HepG2 (cell line): ENCODE data around the gene FBXO39. TPM values are rescaled to one million over a fixed set of nuclear protein-coding genes. Genes with fewer than 3 reads are reported as not detected.

Experiments used
- ATF5 ChIP-seq: sonication (generic); formaldehyde crosslinking; IDR thresholded peaks from 2 replicates; pipeline ENCODE4 v1.4.0; 2020; ENCODE audit warnings: mild to moderate bottlenecking, low read depth, missing genetic modification reagents
- DR1 ChIP-seq: sonication (generic); formaldehyde crosslinking; IDR thresholded peaks from 2 replicates; pipeline ENCODE4 v1.8.0; 2021; ENCODE audit warnings: mild to moderate bottlenecking, missing genetic modification reagents, inconsistent platforms
- FOSL1 ChIP-seq: sonication (generic); formaldehyde crosslinking; IDR thresholded peaks from 2 replicates; pipeline ENCODE4 v1.9.0; 2021; ENCODE audit warnings: missing genetic modification reagents, borderline replicate concordance
- FOXA3 ChIP-seq: IDR thresholded peaks from 2 replicates; pipeline ENCODE4 v1.6.1; 2016; ENCODE audit warnings: missing genetic modification reagents, missing compliant biosample characterization
- FUBP1 ChIP-seq: sonication (generic); formaldehyde crosslinking; IDR thresholded peaks from 2 replicates; pipeline ENCODE4 v1.5.1; 2020; ENCODE audit warnings: missing genetic modification reagents, mild to moderate bottlenecking, borderline replicate concordance
- HDAC2 ChIP-seq: sonication (generic); formaldehyde crosslinking; IDR thresholded peaks from 2 replicates; pipeline ENCODE4 v1.4.0; 2020; ENCODE audit warnings: missing genetic modification reagents
- MYPOP ChIP-seq: sonication (generic); formaldehyde crosslinking; IDR thresholded peaks from 2 replicates; pipeline ENCODE4 v1.8.1; 2023; ENCODE audit warnings: mild to moderate bottlenecking, moderate library complexity, missing genetic modification reagents
- NKX3-1 ChIP-seq: sonication (generic); formaldehyde crosslinking; IDR thresholded peaks from 2 replicates; pipeline ENCODE4 v1.5.0; 2020; ENCODE audit warnings: missing genetic modification reagents
- PAX8 ChIP-seq: sonication (generic); formaldehyde crosslinking; IDR thresholded peaks from 2 replicates; pipeline ENCODE4 v1.8.0; 2022; ENCODE audit warnings: mild to moderate bottlenecking, missing genetic modification reagents, borderline replicate concordance
- POGZ ChIP-seq: sonication (generic); formaldehyde crosslinking; IDR thresholded peaks from 2 replicates; pipeline ENCODE4 v1.4.0; 2020; ENCODE audit warnings: mild to moderate bottlenecking, missing genetic modification reagents
- SAP130 ChIP-seq: IDR thresholded peaks from 2 replicates; pipeline ENCODE4 v1.6.1; 2016; ENCODE audit warnings: low read depth
- SKI ChIP-seq: fragments of 450-650 bp; IDR thresholded peaks from one replicate; pipeline ENCODE4 v1.6.1; 2018; ENCODE audit warnings: mild to moderate bottlenecking; ENCODE audit not compliant: partially characterized antibody
- SNRNP70 ChIP-seq: fragments of 200-400 bp; formaldehyde crosslinking; IDR thresholded peaks from 2 replicates; pipeline ENCODE4 v1.6.1; 2017; ENCODE audit warnings: mild to moderate bottlenecking, low read depth, low read length, moderate library complexity
- TRIM22 ChIP-seq: fragments of 450-650 bp; IDR thresholded peaks from 2 replicates; pipeline ENCODE4 v1.6.1; 2017
- ZNF101 ChIP-seq: sonication (generic); formaldehyde crosslinking; IDR thresholded peaks from 2 replicates; pipeline ENCODE4 v1.4.0; 2020; ENCODE audit warnings: mild to moderate bottlenecking, low read depth, missing genetic modification reagents, borderline replicate concordance
- ZNF20 ChIP-seq: sonication (generic); formaldehyde crosslinking; IDR thresholded peaks from 2 replicates; pipeline ENCODE4 v1.4.0; 2020; ENCODE audit warnings: mild to moderate bottlenecking, moderate library complexity, missing genetic modification reagents
- ZNF296 ChIP-seq: sonication (generic); formaldehyde crosslinking; conservative IDR thresholded peaks from 2 replicates; pipeline ENCODE4 v1.5.0; 2020; ENCODE audit warnings: mild to moderate bottlenecking, missing genetic modification reagents
- ZNF33B ChIP-seq: sonication (generic); formaldehyde crosslinking; IDR thresholded peaks from 2 replicates; pipeline ENCODE4 v1.5.1; 2020; ENCODE audit warnings: mild to moderate bottlenecking, missing genetic modification reagents
- ZNF460 ChIP-seq: sonication (generic); formaldehyde crosslinking; IDR thresholded peaks from 2 replicates; pipeline ENCODE4 v1.5.1; 2020; ENCODE audit warnings: missing genetic modification reagents, mild to moderate bottlenecking, borderline replicate concordance
- ZNF513 ChIP-seq: sonication (generic); formaldehyde crosslinking; conservative IDR thresholded peaks from 2 replicates; pipeline ENCODE4 v1.5.0; 2020; ENCODE audit warnings: missing genetic modification reagents
- ZNF660 ChIP-seq: sonication (generic); formaldehyde crosslinking; IDR thresholded peaks from 2 replicates; pipeline ENCODE4 v1.5.1; 2020; ENCODE audit warnings: mild to moderate bottlenecking, low read depth, missing genetic modification reagents, borderline replicate concordance
- ZNF800 ChIP-seq: sonication (generic); formaldehyde crosslinking; IDR thresholded peaks from 2 replicates; pipeline ENCODE4 v1.4.0; 2020; ENCODE audit warnings: missing genetic modification reagents
- polyA plus RNA-seq, 8 experiments: library from polyadenylated mRNA; depleted of rRNA in 3 of 8; stranded (reverse) in 7 of 8; unstranded in 1 of 8; fragments of >200 nt; fragmentation: Illumina TruSeq in 4 of 8; extraction: Trizol in 4 of 8; gene quantifications; 2 replicates each; pipeline versions ENCODE4 v1.2.1 to v1.2.3, GENCODE V29; 2011 to 2016; ENCODE audit warnings: low read depth in 4 of 8, missing spikeins in 1 of 8, mixed read lengths in 1 of 8; ENCODE audit not compliant: insufficient read depth in 1 of 8
- total RNA-seq, 5 experiments: library from RNA; depleted of rRNA; stranded (reverse); fragments of >200 nt; fragmentation: Illumina TruSeq; extraction: Trizol; gene quantifications; 2 replicates each; pipeline ENCODE4 v1.2.3, GENCODE V29; 2016; ENCODE audit warnings: low read depth in 1 of 5

Gene FBXO39
- total and polyA plus RNA-seq, 2 of the 13 experiments (the other 11 are each of a cell fraction or from before 2014, with no cell fraction given), result 0.09 TPM; not detected in 1

GRCh38 chr17:6797718-6798351, 21.8 kb downstream of the FBXO39 start (continued):
- TF ChIP-seq TRIM22, result no peak
- no peak for TF ChIP-seq ZNF660 (CRISPR knock-in tag)
- no peak for TF ChIP-seq FUBP1 (CRISPR knock-in tag)
- TF ChIP-seq ZNF101 (CRISPR knock-in tag), result no peak
- no peak for TF ChIP-seq MYPOP (CRISPR knock-in tag)
- TF ChIP-seq ZNF20 (CRISPR knock-in tag), result no peak
- TF ChIP-seq POGZ (CRISPR knock-in tag), result no peak
- TF ChIP-seq ZNF296 (CRISPR knock-in tag), result no peak
- TF ChIP-seq ZNF800 (CRISPR knock-in tag), result no peak
- 0 out of 2 replicates have a peak, but pooled peaks have one; percentile 30 for TF ChIP-seq HDAC2 (CRISPR knock-in tag)
- TF ChIP-seq NKX3-1 (CRISPR knock-in tag), result no peak
- TF ChIP-seq SKI, result no peak
- TF ChIP-seq PAX8 (CRISPR knock-in tag), result no peak
- no peak for TF ChIP-seq ZNF460 (CRISPR knock-in tag)
- TF ChIP-seq FOSL1 (CRISPR knock-in tag), result no peak
- no peak for TF ChIP-seq DR1 (CRISPR knock-in tag)
- TF ChIP-seq SAP130 (CRISPR knock-in tag), result 0 out of 2 replicates have a peak, but pooled peaks have one; percentile 18
- no peak for TF ChIP-seq ATF5 (CRISPR knock-in tag)
- no peak for TF ChIP-seq ZNF33B (CRISPR knock-in tag)
- peak; percentile 79 for TF ChIP-seq FOXA3 (CRISPR knock-in tag)
- TF ChIP-seq ZNF513, result no peak
- TF ChIP-seq SNRNP70, result no peak
